Pancreas (tissue), 10 donors: ENCODE results near the gene VASN. TPM values are rescaled to one million over a fixed set of nuclear protein-coding genes. Genes with fewer than 3 reads are reported as not detected.
A peak's percentile ranks its signal among the peaks of the same experiment; 100 is the strongest.

Experiments used
- ATAC-seq, 4 donors: fragments of 200-7000 bp; cut with Tn5 transposase; one replicate each; pipeline versions ENCODE4 v1.8.0 to v1.9.1; 2020; ENCODE audit warnings: mild to moderate bottlenecking in 4 of 4, moderate library complexity in 4 of 4
- DNase-seq, 6 donors: peaks; one replicate each; pipeline ENCODE4 v3.0.0-alpha.2; 2020
- FAIRE-seq: peaks from 2 replicates; lab custom pipeline; 2012; peaks lifted over from hg19 to GRCh38; lab: Jason Lieb, UNC
- H3K27ac ChIP-seq, 4 donors: fragments of 200-600 bp; sonication (generic); 1 replicate in 3 of 4; 2 replicates in 1 of 4; pipeline versions ENCODE4 v1.5.0 to v1.8.0; 2020
- H3K27me3 ChIP-seq, 4 donors: fragments of 200-600 bp; one replicate each; pipeline ENCODE4 v1.8.0; 2021
- H3K36me3 ChIP-seq, 3 donors: fragments of 200-600 bp; sonication (generic) in 1 of 3; one replicate each; pipeline versions ENCODE4 v1.5.0 to v1.8.0; 2020 to 2021
- H3K4me1 ChIP-seq, 3 donors: fragments of 200-600 bp; one replicate each; pipeline ENCODE4 v1.8.0; 2021
- H3K4me3 ChIP-seq, 4 donors: fragments of 200-600 bp; sonication (generic) in 2 of 4; one replicate each; pipeline versions ENCODE4 v1.5.0 to v1.8.0; 2020 to 2021
- H3K9me3 ChIP-seq, 4 donors: fragments of 200-600 bp; one replicate each; pipeline ENCODE4 v1.8.0; 2021
- CTCF ChIP-seq, 4 donors: fragments of 200-600 bp; sonication (generic) in 3 of 4; IDR thresholded peaks; one replicate each; pipeline versions ENCODE4 v1.5.0 to v1.8.0; 2021; ENCODE audit warnings: antibody characterized with exemption in 4 of 4
- WGBS, 2 donors: extraction: QIAGEN DNeasy Blood & Tissue Kit; methylation state at CpG; one replicate each; pipeline ENCODE4 v1.1.7; 2013; 5-methylcytosine and 5-hydroxymethylcytosine counted together
- intact Hi-C, 3 donors: fragments of 100-400 bp; cut with DNase I; formaldehyde crosslinking; loops; one replicate each; pipeline versions ENCODE4 v1.11.1 to v1.14.2; 2022
- polyA plus RNA-seq, 2 donors: library from polyadenylated mRNA; stranded (reverse); fragments of 200-250 nt; gene quantifications; one replicate each; pipeline ENCODE4 v1.2.3, GENCODE V29; 2013
- total RNA-seq, 6 donors: library from RNA; stranded (reverse); fragmentation: NEBNext Ultra II Directional in 4 of 6; extraction: Animal tissue kit (Norgen Biotek cat#: 25700) in 4 of 6; gene quantifications; one replicate each; pipeline versions ENCODE4 v1.2.1 to v1.2.4, GENCODE V29; 2021 to 2023
- donor health status: healthy with polysubstance abuse.
- donor health status: DM: no; HTN: no; CAD: no; lungs with moderate emphysema.
- donor health status: DM: no; HTN: no; CAD: no.
- donor health status: control.
- donor health status: control.
- donor health status: Bipolar disorder and iron deficiency.
- donor health status: DM: yes; HTN: yes; CAD: no.
- donor health status: DM: no; HTN: no; CAD: no.
- donor health status: DM: no; HTN: no; CAD: no.
- donor health status: DM: yes; HTN: yes; CAD: no.

The VASN gene
- total and polyA plus RNA-seq, 8 donors: 3.1 to 14.8 (median 8.5) TPM

DNA sequence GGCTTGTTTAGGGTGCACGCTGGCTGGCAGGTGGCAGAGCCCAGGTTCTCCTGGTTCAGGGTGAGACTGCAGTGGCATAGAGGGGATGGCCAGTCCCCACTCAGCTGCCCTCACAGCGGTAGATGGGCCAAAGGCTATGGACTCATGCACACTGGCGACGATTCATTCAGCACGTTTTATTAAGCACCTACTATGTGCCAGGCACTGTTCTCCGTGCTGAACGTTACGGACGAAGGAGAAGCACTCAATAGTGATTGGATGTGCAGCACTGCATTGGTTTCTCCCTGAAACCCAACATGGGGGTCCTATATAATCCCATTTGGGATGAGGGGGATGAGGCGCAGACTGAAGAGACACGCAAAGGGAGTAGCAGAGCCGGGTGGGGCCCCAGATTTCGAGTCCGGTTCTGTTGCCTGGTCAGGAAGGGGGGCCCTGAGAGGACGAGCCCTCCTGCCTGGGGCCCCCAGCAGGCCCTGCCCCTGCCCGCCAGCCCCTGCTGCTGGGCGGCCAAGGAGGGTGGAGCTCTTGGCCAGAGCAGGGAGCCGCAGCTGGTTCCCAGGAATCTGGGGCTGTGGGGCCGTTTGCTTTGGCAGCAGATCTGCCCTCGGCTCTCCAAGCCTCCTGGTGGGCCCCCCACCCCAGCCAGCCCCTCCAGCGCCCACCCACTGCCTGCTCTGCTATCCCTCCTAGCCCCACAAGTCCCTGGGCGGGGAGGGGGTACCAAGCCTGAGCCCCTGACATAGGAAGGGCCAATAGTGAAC lies 47.0 kb upstream of the VASN start:
- H3K9me3 ChIP-seq: no peaks in the 10 kb centered on the region
- intact Hi-C loops: no loop called here
- DNase-seq (peak in 2 of 6 donors; percentile 52 to 66), FAIRE-seq (no peak), ATAC-seq (no peak)
- H3K36me3 ChIP-seq: no peaks in the 10 kb centered on the region
- H3K4me1 ChIP-seq: peaks cover 15 to 34% (median 16%) of the 10 kb centered on the region in 3 donors
- H3K27me3 ChIP-seq: no peaks in the 10 kb centered on the region
- no peak for TF ChIP-seq CTCF (IDR thresholded peaks at IDR 0.05)
- 75 to 78% methylated on average over 22 of the region's 22 CpGs for whole genome bisulfite sequencing, 2 donors
- no peak overlapping the region for H3K4me3 ChIP-seq
- peak overlapping the region; percentile 76 to 91 (median 84) for H3K27ac ChIP-seq

DNA sequence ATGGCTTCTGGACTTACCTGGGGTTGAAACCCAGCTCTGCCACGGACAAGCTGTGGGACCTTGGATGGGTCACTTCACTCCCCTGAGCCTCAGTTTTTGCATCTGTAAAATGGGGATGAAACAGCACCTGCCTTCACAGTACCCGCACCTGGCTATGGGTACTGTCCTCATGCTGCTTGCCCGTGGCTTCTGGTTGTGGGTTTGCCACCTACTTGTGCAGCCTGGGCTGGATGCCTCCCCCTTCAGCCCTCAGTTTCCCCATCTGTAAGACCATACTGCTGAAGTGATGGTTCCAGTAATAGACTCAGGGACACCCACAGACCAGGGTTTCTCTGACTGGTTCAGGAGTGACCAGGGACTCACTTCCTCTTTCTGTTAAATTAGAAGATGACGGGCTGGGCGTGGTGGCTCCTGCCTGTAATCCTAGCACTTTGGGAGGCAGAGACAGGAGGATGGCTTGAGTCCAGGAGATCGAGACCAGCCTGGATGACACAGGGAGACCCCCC lies 46.3 kb upstream of the VASN start:
- ATAC-seq: no peak
- H3K36me3 ChIP-seq: no peaks in the 10 kb centered on the region
- no peaks in the 10 kb centered on the region for H3K9me3 ChIP-seq
- peaks cover 15 to 34% (median 16%) of the 10 kb centered on the region in 3 donors for H3K4me1 ChIP-seq
- H3K4me3 ChIP-seq: no peak overlapping the region
- FAIRE-seq: no peak
- H3K27ac ChIP-seq: peak overlapping the region in 3 of 4 donors; percentile 79 to 91 (median 90)
- intact Hi-C loops: no loop called here
- no peak for DNase-seq
- H3K27me3 ChIP-seq: no peaks in the 10 kb centered on the region
- TF ChIP-seq CTCF (IDR thresholded peaks at IDR 0.05): no peak
- 86 to 88% methylated on average over 6 of the region's 6 CpGs for WGBS, 2 donors

- DNase-seq (peak in 4 of 6 donors; percentile 20 to 78 (median 60)), FAIRE-seq (no peak), ATAC-seq (peak; percentile 0 to 15 (median 6))
- no peaks in the 10 kb centered on the region for H3K27me3 ChIP-seq
- H3K4me3 ChIP-seq: peak overlapping the region; percentile 8 to 55 (median 42)
- H3K27ac ChIP-seq: peak overlapping the region; percentile 70 to 86 (median 76)
- intact Hi-C loops: loop anchor here in 1 of 3 donors (2.0 kb wide), 1 partner anchor 39 kb away; no protein-coding TSS in a partner anchor
- H3K4me1 ChIP-seq: peaks cover 15 to 34% (median 16%) of the 10 kb centered on the region in 3 donors
- H3K36me3 ChIP-seq: no peaks in the 10 kb centered on the region
- WGBS, 2 donors: 1 to 4% methylated on average over 34 to 57 of the region's 57 CpGs
- H3K9me3 ChIP-seq: no peaks in the 10 kb centered on the region
- no peak for TF ChIP-seq CTCF (IDR thresholded peaks at IDR 0.05)
Observed at GRCh38 chr16:4327386-4328045, 44.1 kb upstream of the VASN start.

DNA sequence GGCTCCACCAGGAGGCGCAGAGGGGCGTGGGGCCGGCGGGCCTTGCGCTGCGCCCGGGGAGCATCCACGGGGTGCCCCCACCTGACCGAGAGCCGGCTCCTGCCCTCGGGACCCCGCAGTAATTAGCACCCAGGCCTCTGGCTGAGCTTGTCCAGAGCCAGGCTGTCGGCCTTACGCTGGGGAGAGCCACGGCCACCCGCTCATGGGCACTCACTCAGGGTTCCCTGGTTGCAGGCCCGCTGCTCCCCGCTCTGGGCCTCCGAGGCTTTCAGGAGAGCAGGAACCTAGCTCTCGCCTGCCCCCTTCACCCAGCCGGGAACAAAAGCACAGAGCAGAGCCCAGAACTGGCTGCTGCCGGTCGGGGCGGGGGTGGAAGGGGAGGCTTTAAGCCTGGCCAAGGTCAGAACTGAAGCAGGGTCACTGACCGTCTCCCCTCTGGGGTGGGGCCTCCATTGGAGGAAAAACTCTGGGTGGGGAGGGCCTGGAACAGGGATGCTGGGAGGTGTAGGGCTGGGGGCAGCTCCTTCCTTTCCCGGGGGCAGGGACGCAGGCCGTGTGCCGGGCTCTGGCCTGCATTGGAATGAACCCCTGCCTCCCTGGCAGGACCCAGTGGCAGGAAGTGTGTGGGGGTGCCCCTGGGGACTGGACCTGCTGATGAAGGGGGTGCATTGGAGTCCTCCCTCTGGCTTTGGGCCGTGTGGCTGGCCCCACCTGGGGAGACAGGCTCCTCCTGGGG lies 43.4 kb upstream of the VASN start:
- Histone ChIP-seq H3K36me3 (no peaks in the 10 kb centered on the region), H3K27me3 (no peaks in the 10 kb centered on the region), H3K4me1 (peaks cover 15 to 34% (median 16%) of the 10 kb centered on the region in 3 donors), H3K9me3 (no peaks in the 10 kb centered on the region), H3K27ac (peak overlapping the region; percentile 70 to 86 (median 76)), H3K4me3 (peak overlapping the region; percentile 8 to 55 (median 42))
- TF ChIP-seq CTCF (IDR thresholded peaks at IDR 0.05): peak in 3 of 4 donors; percentile 28 to 42 (median 36)
- intact Hi-C loops: loop anchor here in 1 of 3 donors (2.0 kb wide), 1 partner anchor 39 kb away; no protein-coding TSS in a partner anchor
- FAIRE-seq: no peak
- peak; percentile 81 to 94 (median 82) for DNase-seq
- 5 to 8% methylated on average over 28 to 30 of the region's 30 CpGs for WGBS, 2 donors
- peak; percentile 66 to 84 (median 80) for ATAC-seq
